Measurements from ENCODE around the gene MIPOL1. TPM values are rescaled to one million over a fixed set of nuclear protein-coding genes. Genes with fewer than 3 reads are reported as not detected.

MIPOL1 gene
- total RNA-seq, 1 donor from 2014 or later, result not detected

GRCh38 chr14:37466623-37467088, 268.9 kb downstream of the MIPOL1 start:
- ATAC-seq (ENCODE audit: low read depth) (no peak), DNase-seq (no peak)
- Mint-ChIP-seq H3K4me3 (no peak overlapping the region), H3K4me1 (no peaks in the 10 kb centered on the region), H3K27me3 (no peaks in the 10 kb centered on the region), H3K9me3 (peaks cover 27% of the 10 kb centered on the region), H3K36me3 (ENCODE audit: low read depth) (no peaks in the 10 kb centered on the region), H3K27ac (no peak overlapping the region)
- CTCF ChIA-PET, result no interaction called here
- POLR2A ChIA-PET, result no interaction called here
- intact Hi-C loops (cut with micrococcal nuclease), result no loop called here
- TF ChIP-seq, protein P1, sequence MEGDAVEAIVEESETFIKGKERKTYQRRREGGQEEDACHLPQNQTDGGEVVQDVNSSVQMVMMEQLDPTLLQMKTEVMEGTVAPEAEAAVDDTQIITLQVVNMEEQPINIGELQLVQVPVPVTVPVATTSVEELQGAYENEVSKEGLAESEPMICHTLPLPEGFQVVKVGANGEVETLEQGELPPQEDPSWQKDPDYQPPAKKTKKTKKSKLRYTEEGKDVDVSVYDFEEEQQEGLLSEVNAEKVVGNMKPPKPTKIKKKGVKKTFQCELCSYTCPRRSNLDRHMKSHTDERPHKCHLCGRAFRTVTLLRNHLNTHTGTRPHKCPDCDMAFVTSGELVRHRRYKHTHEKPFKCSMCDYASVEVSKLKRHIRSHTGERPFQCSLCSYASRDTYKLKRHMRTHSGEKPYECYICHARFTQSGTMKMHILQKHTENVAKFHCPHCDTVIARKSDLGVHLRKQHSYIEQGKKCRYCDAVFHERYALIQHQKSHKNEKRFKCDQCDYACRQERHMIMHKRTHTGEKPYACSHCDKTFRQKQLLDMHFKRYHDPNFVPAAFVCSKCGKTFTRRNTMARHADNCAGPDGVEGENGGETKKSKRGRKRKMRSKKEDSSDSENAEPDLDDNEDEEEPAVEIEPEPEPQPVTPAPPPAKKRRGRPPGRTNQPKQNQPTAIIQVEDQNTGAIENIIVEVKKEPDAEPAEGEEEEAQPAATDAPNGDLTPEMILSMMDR (IDR thresholded peaks at IDR 0.05), result no peak

- Mint-ChIP-seq H3K4me3 (no peak overlapping the region), H3K9me3 (peaks cover 12% of the 10 kb centered on the region), H3K27me3 (no peaks in the 10 kb centered on the region), H3K27ac (no peak overlapping the region), H3K4me1 (no peaks in the 10 kb centered on the region), H3K36me3 (ENCODE audit: low read depth) (no peaks in the 10 kb centered on the region)
- DNase-seq, result no peak
- intact Hi-C loops (cut with micrococcal nuclease), result no loop called here
- ChIA-PET CTCF (no interaction called here), POLR2A (no interaction called here)
- TF ChIP-seq, protein P1 (IDR thresholded peaks at IDR 0.05), result no peak
- no peak for ATAC-seq (ENCODE audit: low read depth)
These were observed 271.9 kb downstream of the MIPOL1 start for GRCh38 chr14:37469650-37470049.

DNA sequence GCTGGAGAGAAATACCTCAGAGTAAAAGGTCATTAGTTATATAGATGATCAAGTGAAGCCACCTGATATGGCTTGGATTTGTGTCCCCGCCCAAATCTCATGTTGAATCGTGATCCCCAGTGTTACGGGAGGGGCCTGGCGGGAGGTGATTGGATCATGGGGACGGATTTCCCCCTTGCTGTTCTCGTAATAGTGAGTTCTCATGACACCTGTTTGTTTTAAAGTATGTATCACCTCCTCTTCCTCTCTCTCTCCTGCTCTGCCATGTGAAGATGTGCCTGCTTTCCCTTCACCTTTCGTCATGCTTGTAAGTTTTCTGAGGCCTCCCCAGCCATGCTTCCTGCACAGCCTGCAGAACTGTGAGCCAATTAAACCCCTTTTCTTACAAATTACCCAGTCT, 272.5 kb downstream of the MIPOL1 start:
- Mint-ChIP-seq H3K4me3 (no peak overlapping the region), H3K27ac (no peak overlapping the region), H3K27me3 (no peaks in the 10 kb centered on the region), H3K4me1 (no peaks in the 10 kb centered on the region), H3K9me3 (peaks cover 12% of the 10 kb centered on the region), H3K36me3 (ENCODE audit: low read depth) (no peaks in the 10 kb centered on the region)
- ATAC-seq (ENCODE audit: low read depth), result no peak
- POLR2A ChIA-PET, result no interaction called here
- DNase-seq, result no peak
- TF ChIP-seq, protein P1 (IDR thresholded peaks at IDR 0.05), result no peak
- intact Hi-C loops (cut with micrococcal nuclease), result no loop called here
- CTCF ChIA-PET, result no interaction called here

DNA sequence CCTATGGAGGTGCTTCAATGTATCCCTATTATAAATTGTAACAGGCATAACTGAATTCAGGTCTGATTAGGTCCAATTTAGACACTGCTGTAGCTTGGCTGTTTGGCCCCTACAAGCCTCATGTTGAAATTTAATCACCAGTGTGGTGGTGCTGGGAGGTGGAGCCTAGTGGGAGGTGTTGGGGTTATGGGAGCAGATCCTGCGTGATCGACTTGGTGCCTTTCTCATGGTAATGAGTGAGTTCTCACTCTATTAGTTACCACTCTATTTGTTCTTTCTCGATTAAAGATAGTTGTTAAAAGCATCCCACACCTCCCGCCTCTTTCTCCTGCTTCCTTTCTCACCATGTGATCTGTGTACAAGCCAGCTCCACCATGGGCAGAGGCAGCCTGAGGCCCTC, 275.2 kb downstream of the MIPOL1 start:
- DNase-seq (no peak), ATAC-seq (ENCODE audit: low read depth) (no peak)
- Mint-ChIP-seq H3K27ac (no peak overlapping the region), H3K27me3 (no peaks in the 10 kb centered on the region), H3K4me1 (no peaks in the 10 kb centered on the region), H3K36me3 (ENCODE audit: low read depth) (no peaks in the 10 kb centered on the region), H3K9me3 (peaks cover 16% of the 10 kb centered on the region), H3K4me3 (no peak overlapping the region)
- TF ChIP-seq, protein P1 (IDR thresholded peaks at IDR 0.05), result no peak
- ChIA-PET CTCF (no interaction called here), POLR2A (no interaction called here)
- intact Hi-C loops (cut with micrococcal nuclease), result no loop called here

DNA sequence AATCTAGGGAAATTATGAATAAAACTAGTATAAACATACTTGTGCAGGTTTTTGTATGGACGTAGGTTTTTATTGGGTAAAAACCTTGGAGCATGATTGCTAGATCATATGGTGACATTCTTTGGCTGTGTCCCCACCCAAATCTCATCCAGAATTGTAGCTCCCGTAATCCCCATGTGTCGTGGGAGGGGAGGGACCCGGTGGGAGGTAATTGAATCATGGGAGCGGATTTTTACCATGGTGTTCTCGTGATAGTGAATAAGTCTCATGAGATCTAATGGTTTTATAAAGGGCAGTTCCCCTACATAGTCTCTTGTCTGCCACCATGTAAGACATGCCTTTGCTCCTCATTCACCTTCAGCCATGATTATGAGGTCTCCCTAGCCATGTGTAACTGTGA, 276.5 kb downstream of the MIPOL1 start:
- Mint-ChIP-seq H3K27ac (no peak overlapping the region), H3K36me3 (ENCODE audit: low read depth) (no peaks in the 10 kb centered on the region), H3K4me1 (no peaks in the 10 kb centered on the region), H3K9me3 (peaks cover 19% of the 10 kb centered on the region), H3K27me3 (no peaks in the 10 kb centered on the region), H3K4me3 (no peak overlapping the region)
- ATAC-seq (ENCODE audit: low read depth), result no peak
- CTCF ChIA-PET, result no interaction called here
- intact Hi-C loops (cut with micrococcal nuclease), result no loop called here
- TF ChIP-seq, protein P1 (IDR thresholded peaks at IDR 0.05), result no peak
- POLR2A ChIA-PET, result no interaction called here
- DNase-seq, result no peak
